Naive thymus-derived CD4-positive, alpha-beta T cell (primary cell): ENCODE results near the gene CEP85L. TPM values are rescaled to one million over a fixed set of nuclear protein-coding genes. Genes with fewer than 3 reads are reported as not detected.
A peak's percentile ranks its signal among the peaks of the same experiment; 100 is the strongest.

Experiments used
- ATAC-seq: fragments of 150-1000 bp; cut with Tn5 transposase; 2 replicates; pipeline ENCODE4 v1.10.0; 2021; ENCODE audit warnings: mild to moderate bottlenecking, moderate library complexity
- CTCF ChIA-PET: fragments of 350-600 bp; sonication (Branson Sonifier 250); formaldehyde crosslinking; loops from one replicate; lab custom pipeline; 2021; ENCODE audit warnings: antibody characterized with exemption; lab: Charles Lee
- POLR2A ChIA-PET: fragments of 350-600 bp; sonication (Branson Sonifier 250); formaldehyde crosslinking; loops from one replicate; lab custom pipeline; 2021; ENCODE audit warnings: antibody characterized with exemption, inconsistent platforms; lab: Charles Lee
- DNase-seq, 9 donors: peaks; one replicate each; pipeline versions ENCODE4 v3.0.0 to v3.0.0-alpha.2; 2020 to 2022; ENCODE audit warnings: mixed read lengths in 1 of 9
- H3K27ac ChIP-seq: one replicate; pipeline ENCODE4 v1.7.0; 2013; ENCODE audit warnings: mild to moderate bottlenecking, low read depth, low read length, moderate library complexity
- H3K27me3 ChIP-seq, 2 donors: one replicate each; pipeline ENCODE4 v1.7.0; 2013; ENCODE audit warnings: low read length in 2 of 2, mild to moderate bottlenecking in 2 of 2, moderate library complexity in 2 of 2; ENCODE audit not compliant: control insufficient read depth in 2 of 2, insufficient read depth in 2 of 2
- H3K36me3 ChIP-seq, 3 experiments: 1 replicate in 2 of 3; 2 replicates in 1 of 3; pipeline ENCODE4 v1.7.0; 2013; ENCODE audit warnings: low read length in 3 of 3, mild to moderate bottlenecking in 3 of 3, moderate library complexity in 1 of 3; ENCODE audit not compliant: insufficient read depth in 3 of 3, control insufficient read depth in 2 of 3
- H3K4me1 ChIP-seq, 2 donors: one replicate each; pipeline ENCODE4 v1.7.0; 2013; ENCODE audit warnings: low read length in 2 of 2, mild to moderate bottlenecking in 2 of 2, moderate library complexity in 1 of 2; ENCODE audit not compliant: control insufficient read depth in 2 of 2, insufficient read depth in 2 of 2
- H3K4me3 ChIP-seq: 2 replicates; pipeline ENCODE4 v1.7.0; 2013; ENCODE audit warnings: mild to moderate bottlenecking, low read length
- H3K9me3 ChIP-seq, 3 experiments: 1 replicate in 2 of 3; 2 replicates in 1 of 3; pipeline ENCODE4 v1.7.0; 2013; ENCODE audit warnings: low read length in 3 of 3; ENCODE audit not compliant: control insufficient read depth in 2 of 3
- H3K27ac Mint-ChIP-seq, 9 donors: one replicate each; pipeline ENCODE4 v1.8.0; 2020 to 2022; ENCODE audit warnings: mixed read lengths in 9 of 9, mild to moderate bottlenecking in 8 of 9, moderate library complexity in 5 of 9, inconsistent platforms in 2 of 9
- H3K27me3 Mint-ChIP-seq, 5 donors: one replicate each; pipeline ENCODE4 v1.8.0; 2021 to 2022; ENCODE audit warnings: mixed read lengths in 5 of 5, mild to moderate bottlenecking in 1 of 5
- H3K36me3 Mint-ChIP-seq, 5 donors: one replicate each; pipeline ENCODE4 v1.8.0; 2020 to 2022; ENCODE audit warnings: mixed read lengths in 5 of 5, mild to moderate bottlenecking in 3 of 5, inconsistent platforms in 1 of 5
- H3K4me1 Mint-ChIP-seq, 7 donors: one replicate each; pipeline ENCODE4 v1.8.0; 2020 to 2022; ENCODE audit warnings: mixed read lengths in 7 of 7, mild to moderate bottlenecking in 3 of 7, inconsistent platforms in 1 of 7
- H3K4me3 Mint-ChIP-seq, 10 donors: one replicate each; pipeline ENCODE4 v1.8.0; 2020 to 2022; ENCODE audit warnings: mild to moderate bottlenecking in 10 of 10, mixed read lengths in 10 of 10, moderate library complexity in 6 of 10, inconsistent platforms in 2 of 10
- H3K9me3 Mint-ChIP-seq, 11 donors: one replicate each; pipeline ENCODE4 v1.8.0; 2020 to 2022; ENCODE audit warnings: mixed read lengths in 11 of 11, mild to moderate bottlenecking in 4 of 11, inconsistent platforms in 1 of 11, moderate library complexity in 1 of 11
- intact Hi-C, 2 donors: fragments of 100-400 bp; cut with micrococcal nuclease; formaldehyde crosslinking; loops; one replicate each; pipeline ENCODE4 v1.15.1; 2023
- polyA plus RNA-seq, 2 donors: library from polyadenylated mRNA; unstranded; fragments of 300-500 nt; fragmentation: Illumina TruSeq; gene quantifications; one replicate each; pipeline ENCODE4 v1.2.3, GENCODE V29; 2021
- total RNA-seq, 6 experiments: library from RNA in 5 of 6; stranded (reverse) in 5 of 6; gene quantifications; 1 replicate in 5 of 6; 2 replicates in 1 of 6; pipeline ENCODE4 v1.2.3 and lab custom pipeline; 2021 to 2026

The CEP85L gene
- total and polyA plus RNA-seq, 7 experiments from 2014 or later: 47.3 to 89.1 (median 76.2) TPM

DNA sequence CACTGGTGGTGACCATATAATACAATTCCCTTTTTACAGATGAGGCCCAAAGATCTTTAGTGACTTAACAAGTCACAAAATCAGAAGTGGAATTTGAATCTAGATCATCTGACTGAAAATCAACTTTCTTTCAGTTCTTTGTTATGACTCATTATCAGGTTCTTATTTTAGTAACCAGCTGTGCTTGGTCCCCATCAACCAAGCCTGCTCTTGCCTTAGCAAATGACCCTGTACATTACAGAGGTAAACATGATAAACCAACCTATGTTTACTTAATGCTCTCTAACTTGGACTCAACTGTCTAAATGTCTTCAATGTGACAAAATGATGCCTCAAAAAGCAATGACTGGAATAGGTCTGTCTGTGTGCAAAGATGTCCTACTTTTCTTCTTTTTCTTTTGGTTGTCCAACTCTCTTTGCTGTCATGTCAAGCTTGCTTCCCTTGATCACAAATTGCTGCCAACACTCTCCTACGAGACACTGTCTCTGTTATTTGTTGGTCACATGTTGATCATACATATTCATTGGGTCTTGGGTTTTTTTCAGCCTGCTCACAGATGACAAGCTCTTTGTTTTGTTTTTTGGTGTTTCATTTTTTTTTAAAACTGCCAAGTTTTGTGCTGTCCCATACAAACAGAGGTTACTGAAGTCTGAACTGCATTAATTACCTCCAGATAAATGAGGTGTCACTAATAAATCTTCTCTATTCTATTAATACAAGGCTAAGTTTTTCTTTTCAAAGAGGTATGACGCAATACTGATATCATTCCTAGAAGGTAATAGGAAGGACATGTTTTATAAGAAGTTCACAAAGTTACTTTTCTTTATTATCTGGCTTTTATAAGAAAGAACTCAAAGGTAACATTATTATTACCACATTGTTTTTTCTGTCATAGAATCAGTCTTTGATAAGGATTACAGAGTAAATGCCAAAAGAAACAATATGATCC lies 165.5 kb downstream of the CEP85L start:
- no peak overlapping the region for H3K4me3 ChIP-seq
- H3K27me3 ChIP-seq: no peaks in the 10 kb centered on the region
- H3K9me3 Mint-ChIP-seq: peaks cover 8 to 41% (median 27%) of the 10 kb centered on the region in 11 donors
- peaks cover 0 to 11% (median 0%) of the 10 kb centered on the region in 3 experiments for H3K9me3 ChIP-seq
- POLR2A ChIA-PET: no interaction called here
- peaks cover 0 to 14% (median 4%) of the 10 kb centered on the region in 7 donors for H3K4me1 Mint-ChIP-seq
- peaks cover 0 to 41% (median 11%) of the 10 kb centered on the region in 3 experiments for H3K36me3 ChIP-seq
- H3K36me3 Mint-ChIP-seq: peaks cover 39 to 83% (median 68%) of the 10 kb centered on the region in 5 donors
- no peaks in the 10 kb centered on the region for H3K4me1 ChIP-seq
- CTCF ChIA-PET: interaction anchor here (0.6 kb wide), 1 partner anchor 73 kb away, joined by 3 read pairs; no protein-coding TSS in a partner anchor
- DNase-seq: no peak
- H3K27me3 Mint-ChIP-seq: no peaks in the 10 kb centered on the region
- H3K27ac Mint-ChIP-seq: peak overlapping the region in 3 of 9 donors; percentile 4 to 25 (median 17)
- no peak overlapping the region for H3K4me3 Mint-ChIP-seq
- ATAC-seq: no peak
- intact Hi-C loops: no loop called here
- no peak overlapping the region for H3K27ac ChIP-seq

DNA sequence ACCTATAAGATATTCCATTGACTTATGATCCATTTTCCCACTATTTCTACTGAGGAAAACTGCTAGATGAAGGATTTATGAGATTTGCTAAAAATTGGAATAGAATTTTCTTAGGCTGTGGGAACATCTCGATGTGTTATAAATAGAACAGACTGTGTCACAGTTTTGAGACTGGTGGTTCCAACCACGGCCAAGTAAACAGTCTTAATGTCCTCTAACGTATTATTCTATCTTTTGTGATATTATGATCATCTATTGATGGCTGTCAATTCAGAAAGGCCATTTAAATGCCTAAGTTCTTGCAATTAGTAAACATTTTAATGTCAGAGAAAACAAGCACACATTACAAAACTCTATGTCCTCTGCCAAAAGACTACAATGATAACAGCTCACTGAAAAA lies 174.8 kb downstream of the CEP85L start:
- DNase-seq (no peak), ATAC-seq (no peak)
- Histone ChIP-seq H3K4me1 (no peaks in the 10 kb centered on the region), H3K27me3 (no peaks in the 10 kb centered on the region), H3K27ac (no peak overlapping the region), H3K4me3 (no peak overlapping the region), H3K36me3 (peaks cover 0 to 9% (median 5%) of the 10 kb centered on the region in 3 experiments), H3K9me3 (no peaks in the 10 kb centered on the region)
- H3K36me3 Mint-ChIP-seq: peaks cover 5 to 44% (median 26%) of the 10 kb centered on the region in 5 donors
- CTCF ChIA-PET: no interaction called here
- intact Hi-C loops: no loop called here
- no peak overlapping the region for H3K4me3 Mint-ChIP-seq
- H3K27me3 Mint-ChIP-seq: no peaks in the 10 kb centered on the region
- POLR2A ChIA-PET: no interaction called here
- H3K9me3 Mint-ChIP-seq: peaks cover 0 to 2% (median 0%) of the 10 kb centered on the region in 11 donors
- peaks cover 0 to 9% (median 0%) of the 10 kb centered on the region in 7 donors for H3K4me1 Mint-ChIP-seq
- no peak overlapping the region for H3K27ac Mint-ChIP-seq

DNA sequence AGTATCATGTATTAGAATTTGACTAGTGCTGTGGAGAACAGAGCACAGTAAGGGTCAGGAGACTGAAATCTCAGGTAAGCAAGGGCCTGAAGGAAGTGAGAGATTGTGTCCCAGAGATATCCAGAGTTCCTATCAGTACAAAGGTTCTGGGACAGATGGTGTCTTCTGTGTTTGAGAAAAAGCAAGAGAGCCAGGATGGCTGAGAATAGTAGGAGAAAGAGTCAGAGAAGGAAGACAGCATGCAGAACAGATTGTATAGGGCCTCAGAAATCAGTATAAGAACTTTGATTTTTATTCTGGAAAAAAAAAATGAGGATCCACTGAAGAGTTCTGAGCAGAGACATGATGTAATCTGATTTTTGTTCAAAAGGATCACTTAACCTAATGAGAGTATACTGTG lies 178.1 kb downstream of the CEP85L start:
- Mint-ChIP-seq H3K9me3 (peaks cover 0 to 4% (median 0%) of the 10 kb centered on the region in 11 donors), H3K4me3 (no peak overlapping the region), H3K27ac (peak overlapping the region in 7 of 9 donors; percentile 3 to 14 (median 4)), H3K4me1 (peaks cover 0 to 8% (median 0%) of the 10 kb centered on the region in 7 donors), H3K36me3 (peaks cover 12 to 49% (median 28%) of the 10 kb centered on the region in 5 donors), H3K27me3 (no peaks in the 10 kb centered on the region)
- H3K36me3 ChIP-seq: peaks cover 3 to 10% (median 5%) of the 10 kb centered on the region in 3 experiments
- intact Hi-C loops: no loop called here
- no peak overlapping the region for H3K27ac ChIP-seq
- H3K9me3 ChIP-seq: no peaks in the 10 kb centered on the region
- no peaks in the 10 kb centered on the region for H3K4me1 ChIP-seq
- DNase-seq (no peak), ATAC-seq (no peak)
- CTCF ChIA-PET: no interaction called here
- H3K27me3 ChIP-seq: no peaks in the 10 kb centered on the region
- POLR2A ChIA-PET: no interaction called here
- no peak overlapping the region for H3K4me3 ChIP-seq

DNA sequence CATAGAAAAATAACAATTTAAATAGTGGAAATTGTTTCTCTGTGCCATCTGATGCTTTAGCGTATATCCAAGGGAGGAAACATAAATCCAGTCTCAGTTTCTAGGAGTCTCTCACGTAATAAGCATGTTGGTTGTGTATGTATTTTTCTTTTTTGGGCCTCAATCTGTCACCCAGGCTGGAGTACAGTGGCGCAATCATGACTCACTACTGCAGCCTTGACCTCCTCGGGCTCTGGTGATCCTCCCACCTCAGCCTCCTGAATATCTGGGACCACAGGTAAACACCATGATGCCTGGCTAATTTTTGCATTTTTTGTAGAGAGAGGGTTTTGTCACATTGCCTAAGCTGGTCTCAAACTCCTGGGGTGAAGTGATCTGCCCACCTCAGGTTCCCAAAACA lies 181.9 kb downstream of the CEP85L start:
- ATAC-seq: no peak
- H3K4me3 Mint-ChIP-seq: no peak overlapping the region
- intact Hi-C loops: no loop called here

DNA sequence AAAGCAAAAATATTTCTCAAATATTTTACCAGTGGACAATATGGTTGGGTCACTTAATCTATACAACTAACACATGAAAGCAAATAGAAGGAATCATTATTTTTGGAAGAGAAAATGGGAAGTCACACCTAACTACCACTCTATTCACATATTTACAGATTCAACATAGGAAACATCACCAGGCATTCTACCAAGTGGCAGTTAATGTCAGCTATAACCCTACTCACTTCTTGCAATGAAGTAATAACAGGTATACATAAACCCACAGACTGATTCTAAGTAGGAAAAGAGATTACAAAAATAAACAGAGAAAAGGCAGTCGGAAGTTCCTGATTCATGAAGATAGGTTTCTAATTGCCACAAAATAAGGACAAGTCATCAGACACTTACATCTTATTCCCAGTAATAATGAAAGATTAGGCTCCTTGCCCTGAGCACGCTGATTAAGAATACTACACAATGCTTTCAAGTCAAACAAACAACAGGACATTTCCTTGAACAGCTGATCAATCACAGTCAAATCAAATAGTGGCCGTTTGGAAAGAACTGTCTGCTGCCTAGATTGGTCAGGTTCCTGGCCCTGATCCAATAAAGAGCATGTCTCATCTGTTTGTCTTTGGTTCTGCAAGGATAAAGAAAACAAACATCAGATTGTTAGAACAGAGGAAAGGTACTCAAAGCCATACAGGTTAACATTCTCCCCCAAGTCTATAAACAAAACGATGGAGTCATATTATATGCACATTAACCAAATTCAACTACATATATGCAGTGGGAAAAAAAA lies 182.5 kb downstream of the CEP85L start:
- H3K36me3 ChIP-seq: peaks cover 6 to 49% (median 10%) of the 10 kb centered on the region in 3 experiments
- H3K4me3 ChIP-seq: no peak overlapping the region
- H3K4me1 ChIP-seq: no peaks in the 10 kb centered on the region
- no peak for ATAC-seq
- no peaks in the 10 kb centered on the region for H3K27me3 Mint-ChIP-seq
- DNase-seq: no peak
- H3K36me3 Mint-ChIP-seq: peaks cover 34 to 69% (median 46%) of the 10 kb centered on the region in 5 donors
- H3K9me3 ChIP-seq: no peaks in the 10 kb centered on the region
- H3K27me3 ChIP-seq: no peaks in the 10 kb centered on the region
- H3K9me3 Mint-ChIP-seq: peaks cover 0 to 2% (median 0%) of the 10 kb centered on the region in 11 donors
- no peak overlapping the region for H3K27ac ChIP-seq
- CTCF ChIA-PET: no interaction called here
- POLR2A ChIA-PET: no interaction called here
- H3K27ac Mint-ChIP-seq: peak overlapping the region in 2 of 9 donors; percentile 13 to 39
- intact Hi-C loops: no loop called here
- no peak overlapping the region for H3K4me3 Mint-ChIP-seq
- peaks cover 0 to 12% (median 5%) of the 10 kb centered on the region in 7 donors for H3K4me1 Mint-ChIP-seq

More for the DNA sequence above, 181.9 kb downstream of the CEP85L start:
- Mint-ChIP-seq H3K9me3 (peaks cover 0 to 2% (median 0%) of the 10 kb centered on the region in 11 donors), H3K27ac (peak overlapping the region in 1 of 9 donors; percentile 44), H3K36me3 (peaks cover 34 to 69% (median 46%) of the 10 kb centered on the region in 5 donors), H3K4me1 (peaks cover 0 to 12% (median 5%) of the 10 kb centered on the region in 7 donors), H3K27me3 (no peaks in the 10 kb centered on the region)
- CTCF ChIA-PET: no interaction called here
- peaks cover 6 to 46% (median 10%) of the 10 kb centered on the region in 3 experiments for H3K36me3 ChIP-seq
- H3K4me3 ChIP-seq: no peak overlapping the region
- H3K4me1 ChIP-seq: no peaks in the 10 kb centered on the region
- no peaks in the 10 kb centered on the region for H3K27me3 ChIP-seq
- POLR2A ChIA-PET: no interaction called here
- DNase-seq: no peak
- H3K9me3 ChIP-seq: no peaks in the 10 kb centered on the region
- no peak overlapping the region for H3K27ac ChIP-seq

DNA sequence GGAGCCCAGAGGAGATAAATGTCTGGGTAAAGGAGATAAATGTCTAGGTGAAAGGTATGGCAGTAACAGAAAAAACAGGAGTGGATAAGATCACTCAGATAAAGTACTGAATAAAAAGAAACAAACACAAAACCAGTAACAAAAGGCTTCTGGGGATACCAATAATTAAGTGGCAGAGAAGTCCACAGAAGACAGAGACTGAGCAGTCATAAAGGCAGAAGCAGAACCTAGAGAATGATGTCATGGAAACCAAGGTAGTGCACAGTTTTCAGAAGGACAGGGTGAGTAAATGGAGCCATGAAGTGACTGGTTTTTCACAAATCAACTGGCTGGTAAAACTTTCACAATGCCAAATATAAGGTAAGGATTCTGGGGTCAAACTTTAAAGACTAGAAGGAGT lies 184.2 kb downstream of the CEP85L start:
- CTCF ChIA-PET: no interaction called here
- Mint-ChIP-seq H3K4me1 (peaks cover 0 to 9% (median 2%) of the 10 kb centered on the region in 7 donors), H3K27me3 (no peaks in the 10 kb centered on the region), H3K27ac (peak overlapping the region in 2 of 9 donors; percentile 6), H3K9me3 (peaks cover 0 to 2% (median 0%) of the 10 kb centered on the region in 11 donors), H3K36me3 (peaks cover 29 to 66% (median 50%) of the 10 kb centered on the region in 5 donors), H3K4me3 (no peak overlapping the region)
- Histone ChIP-seq H3K9me3 (no peaks in the 10 kb centered on the region), H3K36me3 (peaks cover 6 to 57% (median 10%) of the 10 kb centered on the region in 3 experiments), H3K27ac (no peak overlapping the region), H3K4me3 (no peak overlapping the region), H3K27me3 (no peaks in the 10 kb centered on the region), H3K4me1 (no peaks in the 10 kb centered on the region)
- DNase-seq (no peak), ATAC-seq (no peak)
- intact Hi-C loops: no loop called here
- POLR2A ChIA-PET: no interaction called here
